C4-2B (cell line): Measurements from ENCODE around the gene FAM13A.

Experiments
- H3K27ac ChIP-seq: fragments of 450-650 bp; 2 replicates; pipeline ENCODE4 v1.5.1; 2017
- CTCF ChIP-seq: fragments of 450-650 bp; conservative IDR thresholded peaks from 2 replicates; pipeline ENCODE4 v1.5.1; 2017; ENCODE audit warnings: mild to moderate bottlenecking
- ZFX ChIP-seq: fragments of 450-650 bp; IDR thresholded peaks from 2 replicates; pipeline ENCODE4 v1.6.1; 2017

Gene FAM13A

GRCh38 chr4:88811904-88812303 lies 245.1 kb downstream of the FAM13A start:
- TF ChIP-seq CTCF: no peak
- no peak overlapping the region for H3K27ac ChIP-seq

GRCh38 chr4:88810325-88810724 lies 246.7 kb downstream of the FAM13A start:
- H3K27ac ChIP-seq: no peak overlapping the region
- TF ChIP-seq CTCF (no peak), ZFX (no peak)

- no peak overlapping the region for H3K27ac ChIP-seq
- no peak for TF ChIP-seq ZFX
- no peak for TF ChIP-seq CTCF
These were observed 247.3 kb downstream of the FAM13A start for GRCh38 chr4:88809576-88810219.

GRCh38 chr4:88809101-88809500 lies 247.9 kb downstream of the FAM13A start:
- TF ChIP-seq ZFX (no peak), CTCF (no peak)

GRCh38 chr4:88807499-88807898 lies 249.5 kb downstream of the FAM13A start:
- TF ChIP-seq CTCF (no peak), ZFX (no peak)
- H3K27ac ChIP-seq: no peak overlapping the region

More at GRCh38 chr4:88809101-88809500, 247.9 kb downstream of the FAM13A start:
- no peak overlapping the region for H3K27ac ChIP-seq

- TF ChIP-seq CTCF (no peak), ZFX (no peak)
- H3K27ac ChIP-seq: no peak overlapping the region
These were observed 252.8 kb downstream of the FAM13A start for GRCh38 chr4:88804234-88804633.

GRCh38 chr4:88803600-88804096 lies 253.3 kb downstream of the FAM13A start:
- no peak overlapping the region for H3K27ac ChIP-seq
- no peak for TF ChIP-seq CTCF
- TF ChIP-seq ZFX: no peak
